AG04450 (cell line): ENCODE results near the gene FARS2. TPM values are rescaled to one million over a fixed set of nuclear protein-coding genes. Genes with fewer than 3 reads are reported as not detected.

Experiments used
- CTCF ChIA-PET: fragments of 300-600, 350-600 bp; formaldehyde crosslinking; extraction: SDS; loops from one replicate; lab custom pipeline; 2022; ENCODE audit warnings: antibody characterized with exemption, inconsistent platforms; lab: Charles Lee
- POLR2A ChIA-PET: fragments of 350-600 bp; formaldehyde crosslinking; extraction: SDS; loops from one replicate; lab custom pipeline; 2021; ENCODE audit warnings: antibody characterized with exemption, inconsistent platforms; lab: Yijun Ruan, JAX
- DNase-seq: peaks from one replicate; pipeline ENCODE4 v3.0.0-alpha.2; 2011; ENCODE audit warnings: low read depth, low spot score
- H3K27ac ChIP-seq: one replicate; pipeline ENCODE4 v1.5.1; 2012; ENCODE audit warnings: low read depth, low read length, control low read depth
- H3K27me3 ChIP-seq: one replicate; pipeline ENCODE4 v1.6.0; 2012; ENCODE audit warnings: low read length; ENCODE audit not compliant: control insufficient read depth, insufficient read depth
- H3K4me3 ChIP-seq: 2 replicates; pipeline ENCODE4 v1.5.1; 2011; ENCODE audit warnings: mild to moderate bottlenecking, low read depth, low read length, control low read depth
- H3K9me3 ChIP-seq: 2 replicates; pipeline ENCODE4 v1.5.1; 2012; ENCODE audit warnings: low read length; ENCODE audit not compliant: control insufficient read depth, insufficient read depth
- CTCF ChIP-seq: IDR thresholded peaks from 2 replicates; pipeline ENCODE4 v1.5.1; 2011; ENCODE audit warnings: low read depth, low read length, control low read depth, inconsistent platforms
- polyA plus RNA-seq: library from polyadenylated mRNA; depleted of rRNA; stranded (reverse); fragments of >200 nt; gene quantifications from 2 replicates; pipeline ENCODE4 v1.2.3, GENCODE V29; 2011

FARS2 gene
- polyA plus RNA-seq, 1 experiment, result 14.0 TPM

DNA sequence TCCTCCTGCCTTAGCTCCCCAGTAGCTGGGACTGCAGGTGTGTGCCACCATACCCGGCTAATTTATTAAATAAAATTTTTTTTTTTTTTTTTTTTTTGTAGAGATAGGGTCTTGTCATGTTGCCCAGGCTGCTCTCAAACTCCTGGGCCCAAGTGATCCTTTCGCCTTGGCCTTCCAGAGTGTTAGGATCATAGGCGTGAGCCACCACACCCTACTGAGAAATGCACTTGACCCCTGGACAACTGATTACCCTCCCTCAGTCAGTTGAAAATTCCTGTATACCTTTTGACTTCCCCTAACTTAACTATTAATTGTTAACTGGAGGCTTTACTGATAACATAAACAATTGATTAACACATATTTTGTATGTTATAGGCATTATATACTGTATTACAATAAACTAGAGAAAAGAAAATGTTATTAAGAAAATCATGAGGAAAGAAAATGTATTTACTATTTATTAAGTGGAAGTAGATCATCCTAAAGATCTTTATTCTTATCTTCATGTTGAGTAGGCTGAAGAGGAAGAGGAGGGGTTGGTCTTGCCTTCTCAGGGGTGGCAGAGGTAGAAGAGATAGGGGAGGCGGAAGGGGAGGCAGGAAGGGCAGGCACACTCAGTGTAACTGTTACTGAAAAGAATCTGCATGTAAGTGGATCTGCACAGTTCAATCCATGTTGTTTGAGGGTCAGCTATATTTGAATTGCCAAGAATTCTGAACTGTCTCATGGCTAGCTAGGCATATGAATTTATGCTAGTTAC lies 104.3 kb downstream of the FARS2 start:
- ChIA-PET POLR2A (no interaction called here), CTCF (interaction anchor here (1.2 kb wide), 1 partner anchor 14 kb away, joined by 4 read pairs; no protein-coding TSS in a partner anchor)
- Histone ChIP-seq H3K27me3 (no peaks in the 10 kb centered on the region), H3K9me3 (no peaks in the 10 kb centered on the region), H3K27ac (no peak overlapping the region), H3K4me3 (no peak overlapping the region)
- no peak for TF ChIP-seq CTCF
- DNase-seq, result no peak

- no peak for DNase-seq
- CTCF ChIA-PET, result no interaction called here
- no peak for TF ChIP-seq CTCF
- Histone ChIP-seq H3K27me3 (no peaks in the 10 kb centered on the region), H3K9me3 (no peaks in the 10 kb centered on the region), H3K27ac (no peak overlapping the region), H3K4me3 (no peak overlapping the region)
- POLR2A ChIA-PET, result no interaction called here
Observed at GRCh38 chr6:5366941-5367340, 105.6 kb downstream of the FARS2 start.

- Histone ChIP-seq H3K27ac (no peak overlapping the region), H3K27me3 (no peaks in the 10 kb centered on the region), H3K9me3 (no peaks in the 10 kb centered on the region), H3K4me3 (no peak overlapping the region)
- ChIA-PET CTCF (no interaction called here), POLR2A (no interaction called here)
- DNase-seq, result no peak
- TF ChIP-seq CTCF, result no peak
Observed at GRCh38 chr6:5367510-5367909, 106.2 kb downstream of the FARS2 start.

DNA sequence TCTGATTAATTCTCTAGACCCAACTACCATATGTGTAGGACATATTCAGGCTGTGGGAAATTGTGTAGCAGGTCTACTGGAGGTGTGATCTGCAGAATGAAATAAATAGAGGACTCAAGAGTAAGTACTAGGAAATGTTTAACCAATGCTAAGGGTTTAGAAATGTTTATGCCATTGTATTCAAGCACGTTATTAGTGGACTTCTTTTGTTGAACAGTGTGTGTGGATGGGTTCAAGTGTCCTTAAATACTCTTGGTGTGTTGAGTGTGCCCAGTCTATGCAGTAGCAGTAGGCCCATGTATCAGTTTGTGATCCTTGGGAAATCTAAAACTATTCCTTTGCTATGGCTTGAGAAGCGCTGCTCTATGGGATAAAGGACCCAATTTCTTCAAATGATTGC lies 112.1 kb downstream of the FARS2 start:
- no peak for TF ChIP-seq CTCF
- Histone ChIP-seq H3K4me3 (no peak overlapping the region), H3K27ac (no peak overlapping the region), H3K9me3 (no peaks in the 10 kb centered on the region), H3K27me3 (no peaks in the 10 kb centered on the region)
- ChIA-PET CTCF (no interaction called here), POLR2A (no interaction called here)
- no peak for DNase-seq

GRCh38 chr6:5378331-5378730 lies 117.0 kb downstream of the FARS2 start:
- Histone ChIP-seq H3K9me3 (no peaks in the 10 kb centered on the region), H3K4me3 (no peak overlapping the region), H3K27me3 (no peaks in the 10 kb centered on the region), H3K27ac (no peak overlapping the region)
- DNase-seq, result no peak
- TF ChIP-seq CTCF, result no peak
- ChIA-PET POLR2A (no interaction called here), CTCF (interaction anchor here (2.5 to 3.6 kb wide), 2 partner anchors 8 to 235 kb away, joined by 9 to 49 read pairs; no protein-coding TSS in a partner anchor)
